Upper lobe of left lung (tissue), 4 donors: ENCODE data around the gene CYP24A1.

ENCODE experiments used
- CTCF ChIP-seq, 6 experiments: fragments of 450-650 bp in 4 of 6; fragments of 200-600 bp in 2 of 6; sonication (generic) in 2 of 6; IDR thresholded peaks; one replicate each; pipeline ENCODE4 v1.5.1; 2016 to 2019; ENCODE audit warnings: antibody characterized with exemption in 6 of 6
- EP300 ChIP-seq, 4 donors: sonication (generic); formaldehyde crosslinking; IDR thresholded peaks; one replicate each; pipeline ENCODE4 v1.5.1; 2017; ENCODE audit warnings: antibody characterized with exemption in 4 of 4, control low read depth in 2 of 4
- POLR2A ChIP-seq, 4 donors: fragments of 450-650 bp; IDR thresholded peaks; one replicate each; pipeline ENCODE4 v1.5.1; 2016 to 2017; ENCODE audit warnings: antibody characterized with exemption in 4 of 4, mild to moderate bottlenecking in 2 of 4
- POLR2AphosphoS5 ChIP-seq, 2 donors: sonication (generic); formaldehyde crosslinking; IDR thresholded peaks; one replicate each; pipeline ENCODE4 v1.5.1; 2017; ENCODE audit warnings: antibody characterized with exemption in 2 of 2

GRCh38 chr20:54204481-54204880, 30.7 kb upstream of the CYP24A1 start:
- TF ChIP-seq POLR2A (IDR thresholded peaks at IDR 0.05) (no peak), EP300 (IDR thresholded peaks at IDR 0.05) (no peak), CTCF (IDR thresholded peaks at IDR 0.05) (no peak), POLR2AphosphoS5 (IDR thresholded peaks at IDR 0.05) (no peak)
